GM12872 (cell line): ENCODE measurements around the gene CRLF1.

ENCODE experiments used
- CTCF ChIP-seq: IDR thresholded peaks from 3 replicates; pipeline ENCODE4 v1.5.1; 2011; ENCODE audit warnings: low read depth, mild to moderate bottlenecking, low read length, moderate library complexity; ENCODE audit not compliant: insufficient read depth

Gene CRLF1

GRCh38 chr19:18610556-18611326 is 4.1 kb upstream of the CRLF1 start:
- no peak for TF ChIP-seq CTCF

- TF ChIP-seq CTCF: no peak
Measured at GRCh38 chr19:18610245-18610555, 3.6 kb upstream of the CRLF1 start.

- no peak for TF ChIP-seq CTCF
Measured at GRCh38 chr19:18609717-18610051, 3.1 kb upstream of the CRLF1 start.

GRCh38 chr19:18608805-18609716 is 2.5 kb upstream of the CRLF1 start:
- no peak for TF ChIP-seq CTCF

GRCh38 chr19:18608102-18608804 is 1.7 kb upstream of the CRLF1 start:
- TF ChIP-seq CTCF: no peak

- TF ChIP-seq CTCF: no peak
Measured at GRCh38 chr19:18607226-18608101, 865 bp upstream of the CRLF1 start.
